GM12874 (cell line): Measurements from ENCODE around the gene RAD21L1.

Source experiments
- TF ChIP-seq, protein P1 (sequence below): IDR thresholded peaks from 2 replicates; pipeline ENCODE4 v1.5.1; 2011; ENCODE audit warnings: low read depth, mild to moderate bottlenecking, control low read depth, low read length, moderate library complexity; ENCODE audit not compliant: insufficient read depth

RAD21L1 gene

DNA sequence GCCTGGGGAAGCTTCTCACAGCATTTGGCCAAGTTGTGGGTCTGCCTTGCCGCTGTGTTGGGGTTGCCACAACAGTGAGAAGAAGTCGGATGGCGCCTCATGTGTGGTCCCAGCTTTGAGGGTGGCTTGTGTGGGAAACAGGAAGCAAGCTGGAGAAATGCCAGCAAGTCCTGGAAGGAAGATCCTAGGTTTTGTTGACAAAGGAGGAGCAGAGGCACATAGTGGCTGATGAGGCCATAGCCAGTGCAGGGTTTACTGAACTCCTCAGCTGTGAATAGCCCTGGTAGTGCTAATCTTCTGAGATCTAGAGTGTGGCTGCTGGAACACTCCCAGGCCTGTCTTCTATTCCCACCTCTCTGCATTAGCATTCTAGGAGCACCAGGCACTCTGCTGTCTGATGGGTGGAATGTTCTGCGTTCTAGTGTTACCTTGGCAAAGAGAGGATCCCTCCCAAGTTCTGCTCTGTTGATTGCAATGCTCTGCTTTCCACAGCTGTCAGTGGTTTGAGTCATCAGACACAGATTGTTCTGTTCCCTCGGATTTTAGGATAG lies 65.4 kb downstream of the RAD21L1 start:
- TF ChIP-seq, protein P1, sequence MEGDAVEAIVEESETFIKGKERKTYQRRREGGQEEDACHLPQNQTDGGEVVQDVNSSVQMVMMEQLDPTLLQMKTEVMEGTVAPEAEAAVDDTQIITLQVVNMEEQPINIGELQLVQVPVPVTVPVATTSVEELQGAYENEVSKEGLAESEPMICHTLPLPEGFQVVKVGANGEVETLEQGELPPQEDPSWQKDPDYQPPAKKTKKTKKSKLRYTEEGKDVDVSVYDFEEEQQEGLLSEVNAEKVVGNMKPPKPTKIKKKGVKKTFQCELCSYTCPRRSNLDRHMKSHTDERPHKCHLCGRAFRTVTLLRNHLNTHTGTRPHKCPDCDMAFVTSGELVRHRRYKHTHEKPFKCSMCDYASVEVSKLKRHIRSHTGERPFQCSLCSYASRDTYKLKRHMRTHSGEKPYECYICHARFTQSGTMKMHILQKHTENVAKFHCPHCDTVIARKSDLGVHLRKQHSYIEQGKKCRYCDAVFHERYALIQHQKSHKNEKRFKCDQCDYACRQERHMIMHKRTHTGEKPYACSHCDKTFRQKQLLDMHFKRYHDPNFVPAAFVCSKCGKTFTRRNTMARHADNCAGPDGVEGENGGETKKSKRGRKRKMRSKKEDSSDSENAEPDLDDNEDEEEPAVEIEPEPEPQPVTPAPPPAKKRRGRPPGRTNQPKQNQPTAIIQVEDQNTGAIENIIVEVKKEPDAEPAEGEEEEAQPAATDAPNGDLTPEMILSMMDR, result no peak

DNA sequence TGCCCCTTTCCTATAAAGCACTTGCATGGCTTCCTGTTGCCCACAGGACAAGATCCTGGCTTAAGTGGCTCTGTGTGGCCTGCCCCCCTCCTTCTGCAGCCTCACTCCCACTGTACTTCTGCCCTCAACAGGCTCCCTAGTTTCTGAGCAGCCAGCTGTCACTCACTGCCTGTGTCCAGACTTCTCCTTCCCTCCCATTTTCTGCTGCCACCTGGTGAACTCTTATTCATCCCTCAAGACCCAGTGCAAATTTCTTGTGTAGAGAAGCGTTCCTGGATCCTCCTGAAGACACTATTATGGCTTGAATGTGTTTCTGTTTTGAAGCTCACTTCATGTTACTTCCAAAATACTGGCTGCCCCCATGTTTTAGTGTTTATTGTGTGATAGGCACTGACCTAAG lies 66.8 kb downstream of the RAD21L1 start:
- TF ChIP-seq, protein P1, result no peak

DNA sequence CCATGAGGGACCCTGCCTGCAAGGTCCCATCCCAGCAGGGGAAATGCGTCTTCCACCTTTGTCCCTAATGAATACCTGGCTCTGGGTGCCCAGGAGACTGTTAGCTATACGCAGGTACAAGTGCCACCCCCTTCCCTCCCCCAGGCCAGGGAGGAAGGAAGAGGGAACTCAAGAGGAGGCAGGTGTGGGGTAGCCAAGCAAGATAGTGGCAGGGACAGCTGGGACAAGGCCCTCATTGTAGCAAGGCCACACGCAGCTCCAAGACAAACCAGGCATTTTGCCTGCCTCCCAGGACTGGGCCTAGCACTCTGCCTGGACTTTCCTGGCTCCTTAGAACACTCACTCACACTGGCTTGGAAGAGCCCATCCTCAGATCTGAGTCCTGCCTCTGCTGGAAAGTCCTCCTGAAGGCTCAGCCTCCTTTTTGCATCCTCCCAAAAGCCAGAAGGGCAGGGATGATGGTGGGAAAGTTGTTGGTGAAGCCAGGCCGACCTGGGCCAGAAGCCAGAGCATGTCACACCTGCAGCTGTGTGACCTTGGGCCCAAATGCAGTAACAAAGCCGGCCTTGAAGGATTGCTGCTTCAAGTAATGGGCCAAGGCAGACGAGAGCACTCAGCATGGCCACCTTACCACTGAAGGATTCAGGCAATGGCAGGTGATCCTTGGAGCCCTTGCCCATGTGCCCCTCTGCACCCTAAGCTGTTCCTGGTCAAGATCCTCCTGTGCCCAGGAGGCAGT lies 68.0 kb downstream of the RAD21L1 start:
- TF ChIP-seq, protein P1, result no peak

DNA sequence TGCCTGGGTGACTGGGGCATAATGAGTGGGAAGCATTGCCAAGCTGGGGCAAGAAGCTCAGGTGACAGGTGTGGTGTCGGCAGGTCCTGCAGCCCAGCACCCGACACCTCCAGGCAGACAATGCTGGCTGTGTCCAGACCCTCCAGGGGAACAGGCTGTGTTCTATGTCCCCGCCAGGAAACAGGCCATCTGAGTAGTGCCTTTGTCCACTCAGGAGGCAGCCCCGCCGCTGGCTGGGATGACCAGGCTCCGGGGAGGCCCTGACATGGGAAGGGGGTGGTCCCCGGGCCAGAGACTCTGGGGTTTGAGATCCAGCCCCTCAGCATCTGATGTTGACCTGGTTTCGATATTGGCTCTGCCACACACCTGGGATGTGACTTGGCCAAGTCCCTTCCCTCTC lies 68.7 kb downstream of the RAD21L1 start:
- TF ChIP-seq, protein P1, result no peak

DNA sequence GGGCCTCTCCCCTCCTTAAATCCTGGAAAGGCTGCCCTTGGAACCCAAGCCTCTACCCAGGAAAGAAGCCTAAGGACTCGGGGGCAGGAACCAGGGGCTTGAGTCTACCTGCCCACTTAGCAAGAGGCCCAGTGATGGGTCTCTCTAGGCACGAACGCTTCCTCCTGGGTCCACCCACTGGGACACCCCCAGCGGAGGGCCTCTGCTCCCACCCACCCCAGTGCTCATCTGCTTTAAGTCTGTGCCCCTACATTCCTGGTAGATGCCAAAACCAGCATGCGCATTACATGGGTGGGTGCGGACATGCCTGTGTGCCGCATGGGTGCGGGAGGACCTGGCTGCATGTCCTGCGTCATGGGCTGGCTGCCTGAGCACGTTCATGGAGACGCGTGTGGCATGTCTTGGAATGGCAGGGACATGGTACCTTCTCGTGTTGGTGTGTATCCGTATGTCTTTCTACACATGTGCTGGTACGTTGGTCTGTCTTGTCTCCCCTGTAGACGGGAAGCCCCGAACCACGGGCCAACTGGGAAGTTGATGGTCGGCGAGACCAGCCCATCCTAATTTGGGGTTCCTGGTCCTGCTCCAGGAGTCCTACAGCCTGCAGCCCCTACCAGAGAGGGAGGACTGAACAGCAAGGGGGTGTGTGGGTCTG lies 69.6 kb downstream of the RAD21L1 start:
- TF ChIP-seq, protein P1, result no peak

DNA sequence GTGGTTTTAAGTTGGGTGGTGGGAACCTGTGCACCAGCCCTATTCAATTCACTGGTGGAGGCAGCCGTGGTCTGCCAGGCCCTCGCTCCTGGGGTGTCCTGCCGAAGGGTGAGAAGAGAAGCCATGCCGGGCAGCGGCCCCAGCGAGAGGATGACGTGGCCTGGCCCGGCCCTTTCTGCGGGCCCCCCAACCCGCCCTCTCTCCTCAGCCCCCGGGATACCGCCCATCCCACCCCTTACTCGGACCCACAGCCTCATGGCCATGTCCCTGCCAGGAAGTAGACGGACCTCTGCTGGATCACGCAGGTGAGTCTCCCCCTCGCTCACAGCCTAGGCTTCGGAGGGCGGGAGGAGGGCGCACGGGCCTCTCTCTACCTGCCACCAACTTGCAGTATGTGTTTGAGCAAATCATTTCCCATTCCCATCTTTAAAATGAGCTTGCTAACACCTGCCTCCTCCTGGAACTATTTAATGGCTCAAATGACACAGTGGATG lies 70.3 kb downstream of the RAD21L1 start:
- TF ChIP-seq, protein P1, result no peak

DNA sequence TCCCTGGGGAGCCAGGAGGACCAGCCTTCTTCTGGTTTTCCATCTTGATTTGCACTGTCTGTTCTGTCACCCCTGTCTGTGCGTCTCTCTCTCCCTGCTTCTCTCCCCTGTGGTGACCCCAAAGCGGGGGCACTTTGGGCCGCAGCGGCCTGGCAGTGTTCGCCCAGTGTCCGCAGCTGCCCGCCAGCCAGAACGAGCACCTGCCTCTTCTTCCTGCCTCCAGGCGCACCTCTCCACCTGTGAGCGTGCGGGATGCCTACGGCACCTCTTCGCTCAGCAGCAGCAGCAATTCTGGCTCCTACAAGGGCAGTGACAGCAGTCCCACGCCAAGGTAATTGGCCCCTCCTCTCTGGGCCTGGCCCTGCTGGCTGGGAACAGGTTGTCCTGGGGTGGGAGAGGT lies 71.1 kb downstream of the RAD21L1 start:
- TF ChIP-seq, protein P1, result no peak
